ENCODE results near the gene FADS2.

The FADS2 gene

DNA sequence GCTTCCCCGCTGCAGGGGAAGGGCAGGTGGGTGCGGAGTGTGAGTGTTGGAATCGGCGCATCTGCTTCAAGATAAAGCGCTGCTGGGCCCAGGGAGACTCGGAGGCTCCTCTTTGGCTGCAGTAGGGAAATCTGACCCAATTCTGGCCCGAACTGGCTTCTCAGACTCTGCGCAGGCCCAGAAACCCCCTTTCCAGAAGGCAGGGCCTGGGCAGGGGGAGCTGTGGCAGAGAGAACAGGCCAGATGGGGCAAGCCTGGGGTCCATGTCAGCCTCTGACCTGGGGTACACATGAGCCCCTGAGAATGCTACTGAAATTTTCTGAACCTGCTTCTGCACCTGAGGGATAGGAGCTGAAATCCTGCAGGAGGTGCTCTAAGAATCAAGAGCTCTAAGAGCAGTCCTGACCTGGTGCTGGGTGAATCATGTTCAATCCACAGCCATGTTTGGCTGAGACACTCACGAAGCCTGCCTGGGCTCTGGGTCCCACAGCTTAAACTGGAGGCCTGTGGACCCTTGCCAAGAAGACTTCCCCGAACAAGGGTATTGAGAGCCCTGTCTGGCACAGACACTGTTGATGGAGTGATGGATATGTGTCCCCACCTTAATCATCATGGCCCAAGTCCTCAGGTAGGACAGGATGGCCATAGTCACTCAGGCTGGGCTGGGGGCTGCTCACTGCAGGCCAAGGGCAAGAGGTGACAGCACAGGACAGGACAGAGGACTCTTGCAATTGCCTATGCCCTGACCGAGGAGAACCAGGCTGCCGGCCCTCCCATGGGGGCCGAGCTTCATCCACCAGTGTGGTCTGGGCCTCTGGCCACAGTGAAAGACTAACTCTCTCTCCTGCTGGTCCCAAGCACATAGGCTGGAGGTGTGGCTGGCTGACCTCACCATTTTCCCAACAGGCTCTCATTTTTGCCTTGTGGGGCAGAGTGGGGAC lies 82.4 kb downstream of the FADS2 start:
- no peak for DNase-seq

DNA sequence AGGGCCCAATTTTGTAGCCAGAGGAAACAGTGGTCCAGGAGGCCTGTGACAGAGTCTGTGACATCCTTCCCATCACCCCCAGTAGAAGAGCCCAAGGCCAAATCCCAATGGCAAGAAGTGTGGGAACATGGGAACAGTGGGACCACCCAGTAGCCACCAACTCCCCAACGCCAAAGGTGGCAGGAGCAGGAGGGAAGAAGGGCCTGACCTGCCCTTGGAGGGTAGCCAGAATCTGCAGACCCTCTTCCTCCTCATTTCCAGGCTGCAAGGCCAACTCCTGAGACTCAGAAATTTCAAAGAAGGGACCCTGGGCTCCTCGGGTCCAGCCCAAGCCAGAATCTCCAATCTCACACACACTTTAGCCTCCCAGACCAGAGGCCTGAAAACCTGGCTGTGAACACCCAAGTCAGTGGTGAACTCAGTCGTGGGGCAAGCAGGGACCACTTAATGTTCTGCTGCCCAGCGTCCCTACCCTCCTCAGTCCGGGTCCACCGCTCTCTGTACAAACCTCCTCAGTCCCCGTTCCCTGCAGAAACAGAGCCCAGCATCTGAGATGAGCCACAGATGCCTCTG lies 83.1 kb downstream of the FADS2 start:
- DNase-seq = no peak

DNA sequence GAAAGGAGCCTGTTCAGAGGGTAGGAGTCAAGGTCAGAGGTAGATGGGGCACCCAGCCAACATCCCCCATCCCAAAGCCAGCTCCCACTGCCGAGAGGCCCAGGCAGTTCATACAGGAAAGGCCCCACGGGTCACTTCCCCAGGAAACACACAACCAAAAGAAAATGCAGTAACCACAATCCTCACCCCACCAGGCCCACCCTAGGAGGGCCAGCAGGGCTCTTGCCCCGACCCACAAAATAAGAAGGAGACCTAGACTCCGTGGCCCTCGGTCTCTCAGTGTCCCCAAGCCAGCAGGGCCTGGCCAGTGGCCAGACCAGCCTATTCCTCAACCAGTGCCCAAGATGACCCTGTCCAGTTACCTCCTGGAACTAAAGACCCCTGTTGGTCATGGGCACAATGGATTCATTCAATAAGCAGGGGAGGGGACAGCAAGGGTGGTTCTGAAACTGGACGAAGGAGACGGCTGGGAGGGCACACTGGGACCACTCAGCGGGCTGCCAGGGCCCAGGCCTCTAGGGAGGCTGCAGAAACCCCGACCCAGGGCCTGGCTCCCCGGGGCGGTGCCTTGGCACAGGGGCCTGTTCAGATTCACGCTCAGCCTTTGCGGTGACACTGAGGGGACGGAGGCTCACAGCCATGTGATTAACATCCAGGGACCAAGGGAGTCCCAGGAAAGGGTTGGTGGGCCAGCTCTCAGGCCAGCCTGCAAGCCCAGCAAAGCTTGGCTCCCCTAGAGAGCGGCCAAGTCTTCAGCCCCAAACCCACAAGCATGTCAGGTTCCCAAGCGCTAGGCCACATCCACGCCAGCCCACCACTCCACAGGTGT lies 83.8 kb downstream of the FADS2 start:
- no peak for DNase-seq

DNA sequence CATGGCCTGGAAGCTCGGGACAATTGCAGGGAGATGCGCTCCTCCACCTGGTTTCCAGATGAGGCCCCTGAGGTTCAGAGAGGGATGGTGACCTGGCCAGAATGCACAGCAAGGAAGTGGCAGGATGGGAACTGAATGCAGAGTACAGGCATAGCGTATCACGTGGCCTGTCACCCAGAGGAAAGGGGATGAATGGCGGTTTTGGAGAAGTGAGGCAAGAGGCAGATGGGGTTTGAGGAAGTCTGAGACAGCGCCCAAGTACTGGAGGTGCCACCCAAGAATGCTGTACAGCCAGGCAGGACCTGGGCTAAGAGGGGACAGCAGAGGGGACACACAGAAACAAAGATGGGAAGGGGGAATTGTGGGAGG lies 84.4 kb downstream of the FADS2 start:
- DNase-seq = no peak

DNA sequence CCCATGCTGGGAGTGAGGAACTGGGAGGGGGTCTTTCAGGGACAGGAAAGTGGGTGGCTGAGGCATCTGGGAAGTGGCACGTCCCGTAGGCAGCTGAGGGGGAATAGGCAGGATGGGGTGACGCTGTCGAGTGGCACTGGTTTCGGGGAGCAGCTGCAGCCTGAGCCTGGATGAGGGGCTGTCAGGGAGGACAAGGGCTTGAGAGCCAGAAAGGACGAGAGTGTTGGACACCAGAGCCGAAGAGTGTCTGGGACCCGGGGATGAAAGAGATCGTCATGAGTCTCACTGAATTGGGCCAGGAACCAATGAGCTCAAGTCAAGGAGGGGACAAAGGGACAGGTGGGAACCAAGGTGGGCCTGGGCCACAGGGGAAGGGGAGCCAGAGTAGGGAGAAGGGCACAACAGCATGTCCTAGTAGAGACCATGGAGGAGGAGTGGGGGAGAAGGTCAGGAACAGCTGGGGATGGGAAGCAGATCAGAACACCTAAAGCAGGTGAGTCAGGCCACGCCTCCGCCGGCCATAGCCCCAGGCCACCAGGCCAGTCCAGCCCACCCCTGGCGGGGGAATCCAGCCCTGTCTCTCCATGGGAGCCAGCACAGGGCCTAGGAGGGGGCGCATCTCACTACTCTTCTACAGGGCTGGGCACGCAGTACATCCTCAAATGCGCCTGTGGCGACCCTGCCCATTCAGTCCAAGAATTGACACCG lies 85.0 kb downstream of the FADS2 start:
- no peak for DNase-seq

DNA sequence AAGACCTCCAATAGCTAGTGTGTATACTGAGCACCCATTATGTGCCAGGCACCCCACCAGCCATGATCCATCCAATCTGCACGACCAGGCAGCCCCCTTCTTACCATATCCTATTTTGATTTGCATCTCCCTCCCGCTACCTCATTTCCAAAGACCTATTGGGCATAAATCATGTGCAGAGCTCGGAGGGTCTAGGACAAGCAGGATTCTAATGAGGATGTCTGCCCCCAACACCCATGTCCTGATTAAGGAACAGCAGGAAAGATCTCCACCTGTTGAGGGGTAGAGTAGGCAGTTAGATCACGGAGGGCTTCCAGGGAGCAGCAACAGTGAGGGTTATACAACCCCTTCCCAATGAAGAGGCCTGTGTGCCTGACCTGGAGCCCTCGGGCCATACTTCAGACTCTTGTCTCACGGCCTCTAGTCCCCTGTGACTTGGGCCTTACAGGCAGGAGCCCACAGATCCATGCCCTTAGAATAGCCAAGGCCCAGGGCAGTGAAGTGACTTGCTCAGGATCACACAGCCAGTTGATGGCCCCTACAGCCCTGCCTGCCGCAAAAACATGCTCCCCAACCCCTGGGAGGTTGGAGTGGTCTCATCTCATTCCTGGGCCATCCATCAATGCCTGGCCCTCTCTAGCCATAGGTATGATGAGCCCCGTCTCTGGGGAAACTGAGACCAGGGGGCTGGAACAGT lies 85.7 kb downstream of the FADS2 start:
- no peak for DNase-seq

DNA sequence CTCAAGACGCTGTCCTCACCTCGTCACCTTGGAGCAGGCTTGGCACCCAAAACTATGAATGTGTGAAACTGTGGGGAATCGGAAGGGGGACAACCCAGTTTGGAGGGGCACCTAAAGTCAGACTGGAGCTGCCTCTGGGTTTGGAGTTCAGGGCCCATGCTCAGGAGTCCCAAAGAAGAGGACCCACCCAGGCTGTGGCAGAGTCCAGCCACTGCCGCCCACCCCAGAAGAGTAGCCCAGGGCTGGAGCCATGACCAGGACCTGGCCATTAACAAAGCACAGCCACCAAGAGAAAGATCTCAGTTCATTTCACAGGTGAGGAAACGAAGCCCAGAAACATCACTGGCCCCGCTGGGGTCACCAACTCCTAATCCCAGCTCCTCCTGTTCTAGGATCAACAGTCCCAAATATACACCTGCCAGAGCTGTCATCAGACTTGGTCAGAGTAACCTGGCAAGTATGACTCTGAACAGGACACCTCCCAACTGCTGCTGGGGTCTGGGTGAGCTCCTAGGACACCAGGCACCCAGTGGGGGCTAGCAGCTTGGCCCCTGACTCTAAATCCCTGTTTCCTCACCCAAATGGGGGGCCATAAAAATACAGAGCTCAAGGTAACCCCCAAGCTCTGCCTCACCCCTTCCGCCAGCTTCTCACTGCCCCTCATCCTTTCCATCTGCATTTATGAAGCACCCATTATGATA lies 86.5 kb downstream of the FADS2 start:
- no peak for DNase-seq

DNA sequence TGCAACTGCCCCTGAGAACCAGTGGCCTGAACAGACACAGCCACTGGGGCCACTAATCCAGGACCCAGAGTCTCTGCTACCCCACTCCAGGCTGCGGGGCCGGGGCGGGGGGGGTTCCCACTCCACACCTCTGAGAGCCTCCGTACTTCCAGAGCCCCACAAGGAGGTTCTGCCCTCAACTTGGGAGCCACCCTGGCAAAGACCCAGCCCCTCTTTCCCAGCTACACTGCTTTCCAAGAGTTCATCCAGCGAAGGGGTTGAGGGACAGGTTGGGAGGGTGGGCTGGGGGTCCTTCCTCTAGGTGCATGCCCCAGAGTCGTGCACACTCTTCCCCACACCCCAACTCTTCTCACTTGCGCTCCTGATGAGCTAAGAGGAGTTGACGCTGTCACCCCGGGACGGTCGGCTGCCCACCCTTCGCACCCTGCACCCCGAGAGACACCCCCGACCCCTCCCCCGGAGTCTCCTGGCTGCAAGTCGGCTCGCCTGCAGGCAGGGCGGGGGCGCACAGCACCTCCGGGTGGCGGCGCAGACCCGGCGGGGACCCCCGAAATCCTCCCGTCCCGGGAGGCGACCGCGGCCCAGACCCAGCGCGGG lies 88.7 kb downstream of the FADS2 start:
- DNase-seq = no peak
